Liver (tissue), 9 donors: Measurements from ENCODE around the gene ELAVL3. TPM values are rescaled to one million over a fixed set of nuclear protein-coding genes. Genes with fewer than 3 reads are reported as not detected.

ENCODE experiments used
- DNase-seq: peaks from one replicate; pipeline ENCODE4 v3.0.0-alpha.2; 2017; ENCODE audit warnings: low spot score
- H3K27ac ChIP-seq, 2 donors: one replicate each; pipeline ENCODE4 v1.7.0; 2013; ENCODE audit warnings: inconsistent platforms in 2 of 2, low read length in 2 of 2, control low read depth in 1 of 2, low read depth in 1 of 2, mild to moderate bottlenecking in 1 of 2
- H3K27me3 ChIP-seq, 4 donors: one replicate each; pipeline versions ENCODE4 v1.6.1 to v1.7.0; 2013; ENCODE audit warnings: low read length in 3 of 4, inconsistent platforms in 1 of 4, mild to moderate bottlenecking in 1 of 4, moderate library complexity in 1 of 4; ENCODE audit not compliant: control insufficient read depth in 4 of 4, insufficient read depth in 4 of 4
- H3K36me3 ChIP-seq, 4 donors: one replicate each; pipeline versions ENCODE4 v1.6.1 to v1.7.0; 2013; ENCODE audit warnings: low read length in 3 of 4, mild to moderate bottlenecking in 3 of 4, low read depth in 1 of 4, moderate library complexity in 1 of 4; ENCODE audit not compliant: control insufficient read depth in 4 of 4, insufficient read depth in 3 of 4
- H3K4me1 ChIP-seq, 4 donors: one replicate each; pipeline versions ENCODE4 v1.6.1 to v1.7.0; 2013; ENCODE audit warnings: low read length in 3 of 4, mild to moderate bottlenecking in 3 of 4, moderate library complexity in 1 of 4; ENCODE audit not compliant: control insufficient read depth in 4 of 4, insufficient read depth in 4 of 4
- H3K4me3 ChIP-seq, 3 donors: one replicate each; pipeline versions ENCODE4 v1.6.1 to v1.7.0; 2013; ENCODE audit warnings: low read length in 3 of 3, control low read depth in 1 of 3, low read depth in 1 of 3, mild to moderate bottlenecking in 1 of 3
- H3K9ac ChIP-seq, 2 donors: one replicate each; pipeline ENCODE4 v1.7.0; 2013; ENCODE audit warnings: low read length in 2 of 2, mild to moderate bottlenecking in 2 of 2, moderate library complexity in 2 of 2, control low read depth in 1 of 2, low read depth in 1 of 2
- H3K9me3 ChIP-seq, 4 donors: one replicate each; pipeline versions ENCODE4 v1.6.1 to v1.7.0; 2013; ENCODE audit warnings: low read length in 3 of 4; ENCODE audit not compliant: control insufficient read depth in 4 of 4
- EGR1 ChIP-seq, 2 donors: IDR thresholded peaks; 2 replicates each; pipeline ENCODE4 v1.6.1; 2016 to 2018; ENCODE audit warnings: antibody characterized with exemption in 2 of 2, low read depth in 2 of 2
- FOXA2 ChIP-seq: IDR thresholded peaks from 2 replicates; pipeline ENCODE4 v1.6.1; 2016; ENCODE audit warnings: antibody characterized with exemption
- GABPA ChIP-seq, 2 donors: IDR thresholded peaks in 1 of 2; conservative IDR thresholded peaks in 1 of 2; 2 replicates each; pipeline ENCODE4 v1.6.1; 2016; ENCODE audit warnings: antibody characterized with exemption in 2 of 2, mild to moderate bottlenecking in 1 of 2, moderate library complexity in 1 of 2
- HNF4A ChIP-seq, 2 donors: conservative IDR thresholded peaks; 2 replicates each; pipeline ENCODE4 v1.6.1; 2016; ENCODE audit warnings: antibody characterized with exemption in 2 of 2, mild to moderate bottlenecking in 2 of 2
- HNF4G ChIP-seq: IDR thresholded peaks from 2 replicates; pipeline ENCODE4 v1.6.1; 2016; ENCODE audit warnings: antibody characterized with exemption
- JUND ChIP-seq, 2 donors: IDR thresholded peaks; 2 replicates each; pipeline ENCODE4 v1.6.1; 2016; ENCODE audit warnings: antibody characterized with exemption in 2 of 2
- NR2F2 ChIP-seq: IDR thresholded peaks from 2 replicates; pipeline ENCODE4 v1.6.1; 2016; ENCODE audit warnings: antibody characterized with exemption
- RAD21 ChIP-seq, 2 donors: IDR thresholded peaks; 2 replicates each; pipeline ENCODE4 v1.6.1; 2016; ENCODE audit warnings: antibody characterized with exemption in 2 of 2, mild to moderate bottlenecking in 2 of 2
- RXRA ChIP-seq, 2 donors: IDR thresholded peaks; 2 replicates each; pipeline ENCODE4 v1.6.1; 2017 to 2018; ENCODE audit warnings: antibody characterized with exemption in 2 of 2, mild to moderate bottlenecking in 1 of 2
- SP1 ChIP-seq: IDR thresholded peaks from 2 replicates; pipeline ENCODE4 v1.6.1; 2018; ENCODE audit warnings: antibody characterized with exemption, mild to moderate bottlenecking
- TAF1 ChIP-seq: conservative IDR thresholded peaks from 2 replicates; pipeline ENCODE4 v1.6.1; 2016; ENCODE audit warnings: antibody characterized with exemption, mild to moderate bottlenecking
- YY1 ChIP-seq: IDR thresholded peaks from 2 replicates; pipeline ENCODE4 v1.6.1; 2016; ENCODE audit warnings: antibody characterized with exemption, mild to moderate bottlenecking
- WGBS: extraction: QIAGEN DNeasy Blood & Tissue Kit; methylation state at CpG from one replicate; pipeline ENCODE4 v1.1.7; 2013; 5-methylcytosine and 5-hydroxymethylcytosine counted together
- polyA plus RNA-seq, 2 donors: library from polyadenylated mRNA; stranded (reverse) in 1 of 2; unstranded in 1 of 2; fragments of 200-250 nt in 1 of 2; fragments of >200 nt in 1 of 2; fragmentation: Nextera tagmentation in 1 of 2; extraction: Ambion mirVana in 1 of 2; gene quantifications; one replicate each; pipeline versions ENCODE4 v1.2.1 to v1.2.3, GENCODE V29; 2013 to 2015
- total RNA-seq, 2 donors: library from RNA; depleted of rRNA; stranded (reverse); fragments of >200 nt; gene quantifications; one replicate each; pipeline ENCODE4 v1.2.3, GENCODE V29; 2014
- TF ChIP-seq, protein P1 (sequence below): IDR thresholded peaks from 2 replicates; pipeline ENCODE4 v1.6.1; 2016; ENCODE audit warnings: antibody characterized with exemption, mild to moderate bottlenecking
- TF ChIP-seq, protein P2 (sequence below): fragments of 150-350 bp; IDR thresholded peaks from 2 replicates; pipeline ENCODE4 v1.5.1; 2017; ENCODE audit warnings: improper control_type of control experiment, low read depth, low read length; ENCODE audit not compliant: missing input control
- TF ChIP-seq, protein P3 (sequence below): IDR thresholded peaks from 2 replicates; pipeline ENCODE4 v1.6.1; 2016; ENCODE audit warnings: antibody characterized with exemption
- TF ChIP-seq, protein P4 (sequence below): IDR thresholded peaks from 2 replicates; pipeline ENCODE4 v1.6.1; 2016; ENCODE audit warnings: antibody characterized with exemption
- TF ChIP-seq, protein P5 (sequence below): IDR thresholded peaks from 2 replicates; pipeline ENCODE4 v1.6.1; 2016; ENCODE audit warnings: antibody characterized with exemption
- donor health status: healthy.
- donor health status: healthy.
- donor health status: healthy.
- donor health status: healthy.
- donor health status: healthy.

The ELAVL3 gene
- total and polyA plus RNA-seq, 4 donors: not detected

DNA sequence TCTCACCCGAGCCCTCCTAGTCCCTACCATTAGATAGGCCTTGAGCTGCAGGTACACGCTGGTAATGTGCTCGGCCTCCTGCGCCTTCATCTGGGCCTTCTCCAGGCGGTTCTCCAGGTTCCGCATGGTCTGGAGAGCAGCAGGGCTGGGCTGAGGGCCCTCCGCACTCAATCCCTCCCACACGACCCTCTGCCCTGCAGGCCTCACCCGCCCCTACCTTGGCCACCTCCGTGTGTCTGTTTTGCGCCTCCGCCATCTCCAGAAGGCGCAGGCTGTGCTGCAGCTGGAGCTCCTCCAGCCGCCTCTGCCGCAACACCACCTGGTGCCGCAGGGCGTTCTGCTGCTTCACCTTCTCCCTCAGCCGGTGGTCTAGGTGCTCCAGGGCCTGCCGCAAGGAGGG lies 54.2 kb downstream of the ELAVL3 start:
- 93% methylated on average over 19 of the region's 19 CpGs for WGBS
- no peak for DNase-seq
- no peaks in the 10 kb centered on the region for H3K36me3 ChIP-seq
- H3K4me1 ChIP-seq: peaks cover 0 to 5% (median 4%) of the 10 kb centered on the region in 4 donors
- H3K9me3 ChIP-seq: peaks cover 0 to 2% (median 0%) of the 10 kb centered on the region in 4 donors
- H3K27ac ChIP-seq: no peak overlapping the region
- TF ChIP-seq JUND (IDR thresholded peaks at IDR 0.05) (no peak), SP1 (no peak), RXRA (IDR thresholded peaks at IDR 0.05) (no peak), HNF4G (no peak)
- TF ChIP-seq, protein P1, sequence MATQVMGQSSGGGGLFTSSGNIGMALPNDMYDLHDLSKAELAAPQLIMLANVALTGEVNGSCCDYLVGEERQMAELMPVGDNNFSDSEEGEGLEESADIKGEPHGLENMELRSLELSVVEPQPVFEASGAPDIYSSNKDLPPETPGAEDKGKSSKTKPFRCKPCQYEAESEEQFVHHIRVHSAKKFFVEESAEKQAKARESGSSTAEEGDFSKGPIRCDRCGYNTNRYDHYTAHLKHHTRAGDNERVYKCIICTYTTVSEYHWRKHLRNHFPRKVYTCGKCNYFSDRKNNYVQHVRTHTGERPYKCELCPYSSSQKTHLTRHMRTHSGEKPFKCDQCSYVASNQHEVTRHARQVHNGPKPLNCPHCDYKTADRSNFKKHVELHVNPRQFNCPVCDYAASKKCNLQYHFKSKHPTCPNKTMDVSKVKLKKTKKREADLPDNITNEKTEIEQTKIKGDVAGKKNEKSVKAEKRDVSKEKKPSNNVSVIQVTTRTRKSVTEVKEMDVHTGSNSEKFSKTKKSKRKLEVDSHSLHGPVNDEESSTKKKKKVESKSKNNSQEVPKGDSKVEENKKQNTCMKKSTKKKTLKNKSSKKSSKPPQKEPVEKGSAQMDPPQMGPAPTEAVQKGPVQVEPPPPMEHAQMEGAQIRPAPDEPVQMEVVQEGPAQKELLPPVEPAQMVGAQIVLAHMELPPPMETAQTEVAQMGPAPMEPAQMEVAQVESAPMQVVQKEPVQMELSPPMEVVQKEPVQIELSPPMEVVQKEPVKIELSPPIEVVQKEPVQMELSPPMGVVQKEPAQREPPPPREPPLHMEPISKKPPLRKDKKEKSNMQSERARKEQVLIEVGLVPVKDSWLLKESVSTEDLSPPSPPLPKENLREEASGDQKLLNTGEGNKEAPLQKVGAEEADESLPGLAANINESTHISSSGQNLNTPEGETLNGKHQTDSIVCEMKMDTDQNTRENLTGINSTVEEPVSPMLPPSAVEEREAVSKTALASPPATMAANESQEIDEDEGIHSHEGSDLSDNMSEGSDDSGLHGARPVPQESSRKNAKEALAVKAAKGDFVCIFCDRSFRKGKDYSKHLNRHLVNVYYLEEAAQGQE: no peak
- TF ChIP-seq, protein P2, sequence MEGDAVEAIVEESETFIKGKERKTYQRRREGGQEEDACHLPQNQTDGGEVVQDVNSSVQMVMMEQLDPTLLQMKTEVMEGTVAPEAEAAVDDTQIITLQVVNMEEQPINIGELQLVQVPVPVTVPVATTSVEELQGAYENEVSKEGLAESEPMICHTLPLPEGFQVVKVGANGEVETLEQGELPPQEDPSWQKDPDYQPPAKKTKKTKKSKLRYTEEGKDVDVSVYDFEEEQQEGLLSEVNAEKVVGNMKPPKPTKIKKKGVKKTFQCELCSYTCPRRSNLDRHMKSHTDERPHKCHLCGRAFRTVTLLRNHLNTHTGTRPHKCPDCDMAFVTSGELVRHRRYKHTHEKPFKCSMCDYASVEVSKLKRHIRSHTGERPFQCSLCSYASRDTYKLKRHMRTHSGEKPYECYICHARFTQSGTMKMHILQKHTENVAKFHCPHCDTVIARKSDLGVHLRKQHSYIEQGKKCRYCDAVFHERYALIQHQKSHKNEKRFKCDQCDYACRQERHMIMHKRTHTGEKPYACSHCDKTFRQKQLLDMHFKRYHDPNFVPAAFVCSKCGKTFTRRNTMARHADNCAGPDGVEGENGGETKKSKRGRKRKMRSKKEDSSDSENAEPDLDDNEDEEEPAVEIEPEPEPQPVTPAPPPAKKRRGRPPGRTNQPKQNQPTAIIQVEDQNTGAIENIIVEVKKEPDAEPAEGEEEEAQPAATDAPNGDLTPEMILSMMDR: no peak
- no peak overlapping the region for H3K4me3 ChIP-seq
- H3K27me3 ChIP-seq: no peaks in the 10 kb centered on the region
- H3K9ac ChIP-seq: no peak overlapping the region

DNA sequence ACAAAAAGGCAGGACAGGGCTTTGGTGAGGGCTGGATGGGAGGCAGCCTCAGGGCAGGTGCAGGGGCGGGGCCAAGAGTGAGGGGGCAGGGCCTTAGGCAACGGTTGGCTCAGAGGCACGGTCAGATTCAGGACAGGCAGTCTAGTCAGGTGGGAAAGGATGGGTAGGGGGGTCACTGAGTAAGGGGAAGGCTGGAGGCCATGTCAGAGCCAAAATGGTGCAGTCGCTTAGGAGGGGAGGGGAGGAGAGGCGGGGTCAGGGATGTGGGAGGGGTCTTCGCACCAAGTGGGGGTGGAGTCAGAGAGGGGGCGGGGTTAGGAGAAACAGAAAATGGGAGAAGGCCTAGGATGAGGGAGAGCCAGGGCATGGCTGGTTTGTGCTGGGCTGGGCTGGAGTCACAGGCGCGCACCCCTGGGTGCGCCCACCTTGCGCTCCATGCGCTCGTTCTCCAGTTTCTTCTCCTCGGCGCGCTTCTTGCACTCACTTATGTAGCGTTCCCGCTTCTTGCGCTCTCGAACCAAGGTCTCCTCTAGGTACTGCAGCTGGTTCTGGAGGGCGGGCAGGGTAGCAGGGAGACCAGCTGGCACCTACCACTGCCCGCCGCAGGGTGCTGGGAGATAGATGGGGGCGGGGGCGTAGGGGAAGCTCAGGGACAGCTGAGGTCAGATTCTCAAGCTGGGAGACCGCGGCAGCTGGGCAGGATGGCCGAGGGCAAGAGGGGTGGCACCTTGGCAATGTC lies 55.0 kb downstream of the ELAVL3 start:
- 90% methylated on average over 28 of the region's 28 CpGs for WGBS
- Histone ChIP-seq H3K27me3 (no peaks in the 10 kb centered on the region), H3K27ac (no peak overlapping the region), H3K9ac (no peak overlapping the region), H3K36me3 (no peaks in the 10 kb centered on the region), H3K4me1 (peaks cover 0 to 7% (median 4%) of the 10 kb centered on the region in 4 donors), H3K4me3 (no peak overlapping the region), H3K9me3 (peaks cover 0 to 2% (median 0%) of the 10 kb centered on the region in 4 donors)
- DNase-seq: no peak
- TF ChIP-seq RXRA (IDR thresholded peaks at IDR 0.05) (no peak), FOXA2 (no peak), HNF4A (conservative IDR thresholded peaks at IDR 0.05) (no peak), NR2F2 (no peak), HNF4G (no peak), JUND (IDR thresholded peaks at IDR 0.05) (no peak), YY1 (no peak), SP1 (no peak), RAD21 (IDR thresholded peaks at IDR 0.05) (no peak), GABPA (IDR thresholded peaks at IDR 0.05 in 1 of 2, conservative IDR thresholded peaks at IDR 0.05 in 1 of 2) (no peak), TAF1 (no peak), EGR1 (IDR thresholded peaks at IDR 0.05; ENCODE audit: low read depth in 2 of 2) (no peak)
- TF ChIP-seq, protein P1: no peak
- TF ChIP-seq, protein P3, sequence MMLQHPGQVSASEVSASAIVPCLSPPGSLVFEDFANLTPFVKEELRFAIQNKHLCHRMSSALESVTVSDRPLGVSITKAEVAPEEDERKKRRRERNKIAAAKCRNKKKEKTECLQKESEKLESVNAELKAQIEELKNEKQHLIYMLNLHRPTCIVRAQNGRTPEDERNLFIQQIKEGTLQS: no peak
- TF ChIP-seq, protein P2: no peak
- TF ChIP-seq, protein P4, sequence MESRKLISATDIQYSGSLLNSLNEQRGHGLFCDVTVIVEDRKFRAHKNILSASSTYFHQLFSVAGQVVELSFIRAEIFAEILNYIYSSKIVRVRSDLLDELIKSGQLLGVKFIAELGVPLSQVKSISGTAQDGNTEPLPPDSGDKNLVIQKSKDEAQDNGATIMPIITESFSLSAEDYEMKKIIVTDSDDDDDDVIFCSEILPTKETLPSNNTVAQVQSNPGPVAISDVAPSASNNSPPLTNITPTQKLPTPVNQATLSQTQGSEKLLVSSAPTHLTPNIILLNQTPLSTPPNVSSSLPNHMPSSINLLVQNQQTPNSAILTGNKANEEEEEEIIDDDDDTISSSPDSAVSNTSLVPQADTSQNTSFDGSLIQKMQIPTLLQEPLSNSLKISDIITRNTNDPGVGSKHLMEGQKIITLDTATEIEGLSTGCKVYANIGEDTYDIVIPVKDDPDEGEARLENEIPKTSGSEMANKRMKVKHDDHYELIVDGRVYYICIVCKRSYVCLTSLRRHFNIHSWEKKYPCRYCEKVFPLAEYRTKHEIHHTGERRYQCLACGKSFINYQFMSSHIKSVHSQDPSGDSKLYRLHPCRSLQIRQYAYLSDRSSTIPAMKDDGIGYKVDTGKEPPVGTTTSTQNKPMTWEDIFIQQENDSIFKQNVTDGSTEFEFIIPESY: no peak
- TF ChIP-seq, protein P5, sequence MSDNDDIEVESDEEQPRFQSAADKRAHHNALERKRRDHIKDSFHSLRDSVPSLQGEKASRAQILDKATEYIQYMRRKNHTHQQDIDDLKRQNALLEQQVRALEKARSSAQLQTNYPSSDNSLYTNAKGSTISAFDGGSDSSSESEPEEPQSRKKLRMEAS: no peak
